ENCODE results near the gene AKAP3. TPM values are rescaled to one million over a fixed set of nuclear protein-coding genes. Genes with fewer than 3 reads are reported as not detected.

AKAP3 gene
- total RNA-seq, 1 donor from 2014 or later = 1.0 TPM

GRCh38 chr12:4572680-4573079 lies 76.2 kb downstream of the AKAP3 start:
- no peak overlapping the region for H3K4me3 Mint-ChIP-seq
- TF ChIP-seq, protein P1, sequence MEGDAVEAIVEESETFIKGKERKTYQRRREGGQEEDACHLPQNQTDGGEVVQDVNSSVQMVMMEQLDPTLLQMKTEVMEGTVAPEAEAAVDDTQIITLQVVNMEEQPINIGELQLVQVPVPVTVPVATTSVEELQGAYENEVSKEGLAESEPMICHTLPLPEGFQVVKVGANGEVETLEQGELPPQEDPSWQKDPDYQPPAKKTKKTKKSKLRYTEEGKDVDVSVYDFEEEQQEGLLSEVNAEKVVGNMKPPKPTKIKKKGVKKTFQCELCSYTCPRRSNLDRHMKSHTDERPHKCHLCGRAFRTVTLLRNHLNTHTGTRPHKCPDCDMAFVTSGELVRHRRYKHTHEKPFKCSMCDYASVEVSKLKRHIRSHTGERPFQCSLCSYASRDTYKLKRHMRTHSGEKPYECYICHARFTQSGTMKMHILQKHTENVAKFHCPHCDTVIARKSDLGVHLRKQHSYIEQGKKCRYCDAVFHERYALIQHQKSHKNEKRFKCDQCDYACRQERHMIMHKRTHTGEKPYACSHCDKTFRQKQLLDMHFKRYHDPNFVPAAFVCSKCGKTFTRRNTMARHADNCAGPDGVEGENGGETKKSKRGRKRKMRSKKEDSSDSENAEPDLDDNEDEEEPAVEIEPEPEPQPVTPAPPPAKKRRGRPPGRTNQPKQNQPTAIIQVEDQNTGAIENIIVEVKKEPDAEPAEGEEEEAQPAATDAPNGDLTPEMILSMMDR (IDR thresholded peaks at IDR 0.05; ENCODE audit: unreplicated experiment) = no peak
- H3K9me3 Mint-ChIP-seq = no peaks in the 10 kb centered on the region
- no peaks in the 10 kb centered on the region for H3K4me1 Mint-ChIP-seq
- H3K36me3 Mint-ChIP-seq = no peaks in the 10 kb centered on the region
- no peak overlapping the region for H3K27ac Mint-ChIP-seq
- peaks cover 22% of the 10 kb centered on the region for H3K27me3 Mint-ChIP-seq (ENCODE audit: low read depth)
- no peak for DNase-seq (ENCODE audit: low spot score in 2 of 2, unreplicated experiment in 2 of 2)

- no peak for DNase-seq (ENCODE audit: low spot score in 2 of 2, unreplicated experiment in 2 of 2)
- Mint-ChIP-seq H3K36me3 (no peaks in the 10 kb centered on the region), H3K27ac (no peak overlapping the region), H3K4me1 (no peaks in the 10 kb centered on the region), H3K4me3 (no peak overlapping the region), H3K27me3 (ENCODE audit: low read depth) (peaks cover 20% of the 10 kb centered on the region), H3K9me3 (no peaks in the 10 kb centered on the region)
- TF ChIP-seq, protein P1 (IDR thresholded peaks at IDR 0.05; ENCODE audit: unreplicated experiment) = no peak
These were observed 79.6 kb downstream of the AKAP3 start for GRCh38 chr12:4569261-4569660.

DNA sequence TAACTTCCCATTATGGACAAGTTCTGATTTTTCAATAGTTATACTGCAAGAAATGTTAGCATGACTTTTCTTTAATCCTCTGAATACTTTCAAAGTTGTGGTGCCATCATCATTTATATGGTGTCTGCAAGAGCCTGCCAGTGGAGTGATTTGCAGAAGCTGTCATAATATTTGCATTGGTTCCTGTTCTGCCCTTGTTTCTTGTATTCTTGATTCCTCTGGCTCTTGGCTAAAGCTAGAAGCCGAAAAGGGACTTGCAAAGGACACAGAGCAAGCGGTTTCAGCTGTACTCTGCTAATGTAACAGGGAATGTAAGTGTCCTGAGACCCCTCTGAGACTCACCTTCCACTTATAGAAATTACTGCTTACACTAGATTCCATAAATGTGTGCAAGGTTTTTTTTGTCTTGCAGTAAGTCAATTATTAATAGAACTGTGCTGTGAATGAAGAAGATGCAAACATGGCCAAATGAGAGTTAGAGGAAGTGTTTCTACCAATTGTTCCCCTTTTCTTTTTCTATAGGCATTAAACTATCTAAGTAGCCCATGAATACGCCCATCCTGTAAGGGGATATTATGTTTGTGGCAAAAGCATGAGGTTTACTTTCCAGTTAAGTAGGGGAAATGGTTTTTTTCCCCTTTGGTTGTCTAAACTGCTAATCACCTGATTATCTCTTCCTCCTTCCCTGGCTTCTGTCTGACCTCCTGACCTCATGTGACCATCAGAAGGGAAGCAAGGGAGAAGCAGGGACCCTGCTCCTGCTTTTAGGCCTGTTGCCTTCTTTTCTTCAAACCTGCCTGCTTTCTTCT lies 81.6 kb downstream of the AKAP3 start:
- Mint-ChIP-seq H3K36me3 (no peaks in the 10 kb centered on the region), H3K9me3 (no peaks in the 10 kb centered on the region), H3K27ac (no peak overlapping the region), H3K27me3 (ENCODE audit: low read depth) (peaks cover 37% of the 10 kb centered on the region), H3K4me1 (peaks cover 3% of the 10 kb centered on the region), H3K4me3 (no peak overlapping the region)
- TF ChIP-seq, protein P1 (IDR thresholded peaks at IDR 0.05; ENCODE audit: unreplicated experiment) = no peak
- no peak for DNase-seq (ENCODE audit: low spot score in 2 of 2, unreplicated experiment in 2 of 2)

- no peak overlapping the region for H3K27ac Mint-ChIP-seq
- peaks cover 42% of the 10 kb centered on the region for H3K27me3 Mint-ChIP-seq (ENCODE audit: low read depth)
- no peak for DNase-seq (ENCODE audit: low spot score in 2 of 2, unreplicated experiment in 2 of 2)
- no peaks in the 10 kb centered on the region for H3K36me3 Mint-ChIP-seq
- H3K4me3 Mint-ChIP-seq = no peak overlapping the region
- peaks cover 9% of the 10 kb centered on the region for H3K4me1 Mint-ChIP-seq
- TF ChIP-seq, protein P1 (IDR thresholded peaks at IDR 0.05; ENCODE audit: unreplicated experiment) = no peak
- no peaks in the 10 kb centered on the region for H3K9me3 Mint-ChIP-seq
These were observed 82.4 kb downstream of the AKAP3 start for GRCh38 chr12:4566474-4566873.

Other genes with a start within 250 kb of the AKAP3 start
- not detected in 3 replicates for gene FGF6, start 203.2 kb downstream of the AKAP3 start, total RNA-seq
- 14.0 to 17.3 TPM (median 16.3 TPM) in 3 replicates for gene RAD51AP1, start 110.2 kb downstream of the AKAP3 start, total RNA-seq
- gene DYRK4, start 86.8 kb downstream of the AKAP3 start, total RNA-seq = 34.8 to 39.9 TPM (median 39.7 TPM) in 3 replicates
- gene NDUFA9, start 63 bp upstream of the AKAP3 start, total RNA-seq = 76.6 to 93.8 TPM (median 76.8 TPM) in 3 replicates
- 2.0 to 2.6 TPM (median 2.1 TPM) in 3 replicates for gene GALNT8, start 71.3 kb upstream of the AKAP3 start, total RNA-seq

Measured in mesothelial cell of epicardium (in vitro differentiated cells).